COLO668 (cell line): ENCODE data around the gene NXN.
"Not testable (repeated sequence)": the region's sequence is repeated elsewhere in the genome, so short reads cannot be mapped to it uniquely, and the experiment has no call there.

ENCODE experiments used
- DNase-seq: peaks from one replicate; lab custom pipeline; 2025; ENCODE audit not compliant: unreplicated experiment; lab: John Stamatoyannopoulos, UW

NXN gene

GRCh38 chr17:838486-838885 lies 141.1 kb downstream of the NXN start:
- no peak for DNase-seq

- DNase-seq, result no peak
Observed at GRCh38 chr17:836151-836550, 143.4 kb downstream of the NXN start.

GRCh38 chr17:835721-836120 lies 143.9 kb downstream of the NXN start:
- DNase-seq, result not testable (repeated sequence)

- DNase-seq, result no peak
Observed at GRCh38 chr17:835263-835662, 144.3 kb downstream of the NXN start.

- no peak for DNase-seq
Observed at GRCh38 chr17:834136-834535, 145.4 kb downstream of the NXN start.

- no peak for DNase-seq
Observed at GRCh38 chr17:830950-831349, 148.6 kb downstream of the NXN start.

- DNase-seq, result no peak
Observed at GRCh38 chr17:830381-830780, 149.2 kb downstream of the NXN start.

- not testable (repeated sequence) for DNase-seq
Observed at GRCh38 chr17:829614-830013, 150.0 kb downstream of the NXN start.

GRCh38 chr17:828761-829160 lies 150.8 kb downstream of the NXN start:
- DNase-seq, result no peak

GRCh38 chr17:826778-827177 lies 152.8 kb downstream of the NXN start:
- no peak for DNase-seq

GRCh38 chr17:825216-825615 lies 154.4 kb downstream of the NXN start:
- DNase-seq, result no peak

- DNase-seq, result no peak
Observed at GRCh38 chr17:824378-824777, 155.2 kb downstream of the NXN start.

- DNase-seq, result no peak
Observed at GRCh38 chr17:823501-823902, 156.1 kb downstream of the NXN start.

GRCh38 chr17:819251-819650 lies 160.3 kb downstream of the NXN start:
- DNase-seq, result no peak

- DNase-seq, result no peak
Observed at GRCh38 chr17:814371-814770, 165.2 kb downstream of the NXN start.

- DNase-seq, result no peak
Observed at GRCh38 chr17:812638-813204, 166.9 kb downstream of the NXN start.

GRCh38 chr17:811051-811784 lies 168.4 kb downstream of the NXN start:
- DNase-seq, result no peak

GRCh38 chr17:807523-808294 lies 171.9 kb downstream of the NXN start:
- DNase-seq, result no peak

GRCh38 chr17:806781-807522 lies 172.6 kb downstream of the NXN start:
- no peak for DNase-seq

GRCh38 chr17:806346-806745 lies 173.2 kb downstream of the NXN start:
- DNase-seq, result no peak

- DNase-seq, result not testable (repeated sequence)
Observed at GRCh38 chr17:805886-806285, 173.7 kb downstream of the NXN start.
